ENCODE measurements around the gene CLCN4. TPM values are rescaled to one million over a fixed set of nuclear protein-coding genes. Genes with fewer than 3 reads are reported as not detected.

CLCN4 gene
- total RNA-seq, 1 donor from 2014 or later, result 68.6 TPM

GRCh38 chrX:10244915-10245622 is 88.3 kb downstream of the CLCN4 start:
- no peak for DNase-seq

- no peak for DNase-seq
Observed at GRCh38 chrX:10245886-10246285, 89.1 kb downstream of the CLCN4 start.

- no peak for DNase-seq
Observed at GRCh38 chrX:10246297-10246696, 89.5 kb downstream of the CLCN4 start.

GRCh38 chrX:10246846-10247245 is 90.1 kb downstream of the CLCN4 start:
- no peak for DNase-seq

- no peak for DNase-seq
Observed at GRCh38 chrX:10254739-10255138, 98.0 kb downstream of the CLCN4 start.

- DNase-seq, result no peak
Observed at GRCh38 chrX:10259716-10260115, 102.9 kb downstream of the CLCN4 start.

GRCh38 chrX:10265775-10266174 is 109.0 kb downstream of the CLCN4 start:
- no peak for DNase-seq

GRCh38 chrX:10278716-10279115 is 121.9 kb downstream of the CLCN4 start:
- DNase-seq, result no peak

GRCh38 chrX:10280071-10280470 is 123.3 kb downstream of the CLCN4 start:
- DNase-seq, result no peak

- no peak for DNase-seq
Observed at GRCh38 chrX:10282490-10282889, 125.7 kb downstream of the CLCN4 start.

- DNase-seq, result no peak
Observed at GRCh38 chrX:10286195-10286594, 129.4 kb downstream of the CLCN4 start.

Other genes with a start within 250 kb of the CLCN4 start
- gene CLDN34, start 189.6 kb upstream of the CLCN4 start, total RNA-seq, result 0.62 TPM

Data from occipital lobe (tissue), 2 donors.